A549 treated with RU486 at 1 μM for 4 hours (cell line): ENCODE measurements around the gene RTL1. TPM values are rescaled to one million over a fixed set of nuclear protein-coding genes. Genes with fewer than 3 reads are reported as not detected.

Experiments
- total RNA-seq: library from RNA; stranded (reverse); fragments of 200-300 nt; extraction: Qiagen RNA extraction; gene quantifications from 5 replicates; pipeline ENCODE4 v1.2.3, GENCODE V29; 2022; ENCODE audit warnings: low read depth

Gene RTL1
- total RNA-seq: 0.26 to 0.34 TPM (median 0.27 TPM) in 5 replicates

GRCh38 chr14:100903672-100904185 is at the start of gene RTL1:
Gene RTL1, minus strand, starts transcription at chr14:100903722. Its CDS starts 18,934 bp downstream, at chr14:100884788.

Other genes starting within 250 kb of the RTL1 start
- 0.20 to 0.45 TPM (median 0.42 TPM) in 5 replicates for gene DLK1, start 176.8 kb downstream of the RTL1 start, total RNA-seq
- 44.1 to 69.8 TPM (median 51.9 TPM) in 5 replicates for gene MEG3, start 77.6 kb downstream of the RTL1 start, total RNA-seq